Fibroblast of lung (primary cell): Measurements from ENCODE around the gene CKS2. TPM values are rescaled to one million over a fixed set of nuclear protein-coding genes. Genes with fewer than 3 reads are reported as not detected.
A peak's percentile ranks its signal among the peaks of the same experiment; 100 is the strongest.

Source experiments
- DNase-seq, 2 donors: peaks; one replicate each; pipeline versions ENCODE4 v3.0.0 to v3.0.0-alpha.2; 2010; ENCODE audit warnings: low read depth in 2 of 2
- H2AFZ ChIP-seq: 2 replicates; pipeline ENCODE4 v1.5.1; 2012; ENCODE audit warnings: low read length, control low read depth, inconsistent platforms
- H3K27ac ChIP-seq: 2 replicates; pipeline ENCODE4 v1.5.1; 2011; ENCODE audit warnings: low read length, control low read depth; ENCODE audit not compliant: insufficient read depth
- H3K27me3 ChIP-seq: 2 replicates; pipeline ENCODE4 v1.5.1; 2011; ENCODE audit warnings: mild to moderate bottlenecking, low read length; ENCODE audit not compliant: control insufficient read depth, insufficient read depth
- H3K36me3 ChIP-seq: 2 replicates; pipeline ENCODE4 v1.5.1; 2011; ENCODE audit warnings: low read length; ENCODE audit not compliant: control insufficient read depth, insufficient read depth
- H3K4me1 ChIP-seq: 2 replicates; pipeline ENCODE4 v1.5.1; 2011; ENCODE audit warnings: low read length; ENCODE audit not compliant: control insufficient read depth, insufficient read depth; ENCODE audit errors: extremely low read depth
- H3K4me2 ChIP-seq: 2 replicates; pipeline ENCODE4 v1.5.1; 2011; ENCODE audit warnings: low read length, control low read depth; ENCODE audit not compliant: insufficient read depth; ENCODE audit errors: extremely low read depth
- H3K4me3 ChIP-seq, 4 experiments: fragments of 200-600 bp in 1 of 4; sonication (generic) in 1 of 4; replicated peaks in 1 of 4; 2 replicates each; pipeline ENCODE4 v1.5.1; 2011 to 2016; ENCODE audit warnings: low read length in 4 of 4, low read depth in 3 of 4, mild to moderate bottlenecking in 3 of 4, control low read depth in 2 of 4, inconsistent platforms in 1 of 4, mixed read lengths in 1 of 4; ENCODE audit not compliant: insufficient read depth in 1 of 4; ENCODE audit errors: control extremely low read depth in 1 of 4
- H3K79me2 ChIP-seq: 2 replicates; pipeline ENCODE4 v1.5.1; 2012; ENCODE audit warnings: mild to moderate bottlenecking, low read length, inconsistent platforms; ENCODE audit not compliant: control insufficient read depth, insufficient read depth
- H3K9ac ChIP-seq: 2 replicates; pipeline ENCODE4 v1.5.1; 2011; ENCODE audit warnings: mild to moderate bottlenecking, low read length, control low read depth; ENCODE audit not compliant: insufficient read depth
- H3K9me3 ChIP-seq: 2 replicates; pipeline ENCODE4 v1.5.1; 2012; ENCODE audit warnings: low read depth, low read length; ENCODE audit not compliant: control insufficient read depth, insufficient read depth
- H4K20me1 ChIP-seq: 2 replicates; pipeline ENCODE4 v1.5.1; 2011; ENCODE audit warnings: low read length; ENCODE audit not compliant: control insufficient read depth, insufficient read depth; ENCODE audit errors: extremely low read depth
- EZH2 ChIP-seq: IDR thresholded peaks from 2 replicates; pipeline ENCODE4 v1.5.1; 2012; ENCODE audit warnings: low read length, control low read depth, mild to moderate bottlenecking; ENCODE audit errors: missing control alignments
- polyA plus RNA-seq, 2 donors: library from polyadenylated mRNA; depleted of rRNA in 1 of 2; stranded (reverse) in 1 of 2; unstranded in 1 of 2; fragments of >200 nt; gene quantifications; 2 replicates each; pipeline ENCODE4 v1.2.1, GENCODE V29; 2011 to 2012; ENCODE audit warnings: missing spikeins in 1 of 2
- total RNA-seq: library from RNA; depleted of rRNA; stranded (reverse); fragments of >200 nt; gene quantifications from 2 replicates; pipeline ENCODE4 v1.2.1, GENCODE V29; 2014
- TF ChIP-seq, protein P1 (sequence below), 2 donors: IDR thresholded peaks in 1 of 2; conservative IDR thresholded peaks in 1 of 2; 1 replicate in 1 of 2; 2 replicates in 1 of 2; pipeline ENCODE4 v1.5.1; 2011 to 2012; ENCODE audit warnings: low read length in 2 of 2, control low read depth in 1 of 2, inconsistent platforms in 1 of 2, low read depth in 1 of 2, mild to moderate bottlenecking in 1 of 2

CKS2 gene
- total and polyA plus RNA-seq, 2 donors (not counting 1 experiment from before 2014, with no cell fraction given): 69.7 to 101 TPM

DNA sequence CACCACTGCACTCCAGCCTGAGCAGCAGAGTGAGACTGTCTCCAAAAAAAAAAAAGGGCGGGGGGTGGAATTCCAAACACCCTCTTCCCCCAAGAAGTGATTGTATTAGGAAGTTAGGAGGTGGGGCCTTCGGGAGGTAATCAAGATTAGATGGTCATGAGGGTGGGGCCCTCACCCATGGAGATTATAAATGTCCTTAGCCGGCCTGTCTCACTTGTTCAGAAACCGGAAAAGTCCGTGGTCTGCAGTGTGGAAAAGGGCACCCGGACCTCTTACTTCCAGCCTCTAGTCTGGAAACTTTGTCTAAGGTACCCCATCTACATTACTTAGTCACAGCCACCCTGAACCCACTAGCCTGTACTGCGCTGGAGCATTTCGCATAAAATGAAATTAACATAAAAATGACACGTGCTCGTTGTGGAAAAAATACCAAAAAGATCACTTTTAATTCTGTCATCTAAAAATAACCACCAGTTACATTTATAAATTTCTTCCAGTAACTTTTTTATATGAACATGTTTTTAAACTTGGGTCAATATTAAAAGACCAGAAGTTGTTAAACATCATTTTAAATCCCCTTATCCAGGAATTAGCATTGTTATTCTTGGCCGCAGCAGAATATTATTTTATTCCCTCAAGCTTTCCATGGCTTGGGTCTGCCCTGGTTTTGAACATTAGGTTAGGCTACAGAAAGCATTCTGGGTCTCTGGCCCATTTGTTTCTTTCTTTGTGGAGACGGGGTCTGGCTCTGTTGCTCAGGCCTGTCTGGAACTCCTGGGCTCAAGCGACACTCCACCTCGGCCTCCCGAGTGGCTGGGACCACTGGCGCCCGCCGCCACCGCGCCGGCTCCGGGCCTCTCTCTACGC is 1.2 kb upstream of the CKS2 start:
- H3K9ac ChIP-seq: peak overlapping the region; percentile 98
- peak overlapping the region; percentile 76 for H3K4me2 ChIP-seq
- H4K20me1 ChIP-seq: no peaks in the 10 kb centered on the region
- H3K36me3 ChIP-seq: no peaks in the 10 kb centered on the region
- peak overlapping the region; percentile 60 to 93 (median 70) for H3K4me3 ChIP-seq
- peaks cover 7% of the 10 kb centered on the region for H3K4me1 ChIP-seq
- H3K27ac ChIP-seq: peak overlapping the region; percentile 99
- no peak for TF ChIP-seq EZH2
- TF ChIP-seq, protein P1, sequence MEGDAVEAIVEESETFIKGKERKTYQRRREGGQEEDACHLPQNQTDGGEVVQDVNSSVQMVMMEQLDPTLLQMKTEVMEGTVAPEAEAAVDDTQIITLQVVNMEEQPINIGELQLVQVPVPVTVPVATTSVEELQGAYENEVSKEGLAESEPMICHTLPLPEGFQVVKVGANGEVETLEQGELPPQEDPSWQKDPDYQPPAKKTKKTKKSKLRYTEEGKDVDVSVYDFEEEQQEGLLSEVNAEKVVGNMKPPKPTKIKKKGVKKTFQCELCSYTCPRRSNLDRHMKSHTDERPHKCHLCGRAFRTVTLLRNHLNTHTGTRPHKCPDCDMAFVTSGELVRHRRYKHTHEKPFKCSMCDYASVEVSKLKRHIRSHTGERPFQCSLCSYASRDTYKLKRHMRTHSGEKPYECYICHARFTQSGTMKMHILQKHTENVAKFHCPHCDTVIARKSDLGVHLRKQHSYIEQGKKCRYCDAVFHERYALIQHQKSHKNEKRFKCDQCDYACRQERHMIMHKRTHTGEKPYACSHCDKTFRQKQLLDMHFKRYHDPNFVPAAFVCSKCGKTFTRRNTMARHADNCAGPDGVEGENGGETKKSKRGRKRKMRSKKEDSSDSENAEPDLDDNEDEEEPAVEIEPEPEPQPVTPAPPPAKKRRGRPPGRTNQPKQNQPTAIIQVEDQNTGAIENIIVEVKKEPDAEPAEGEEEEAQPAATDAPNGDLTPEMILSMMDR (conservative IDR thresholded peaks at IDR 0.05 in 1 of 2, IDR thresholded peaks at IDR 0.05 in 1 of 2; ENCODE audit: low read depth in 1 of 2, low read length in 2 of 2): no peak
- no peaks in the 10 kb centered on the region for H3K9me3 ChIP-seq
- no peak overlapping the region for H2AFZ ChIP-seq
- H3K79me2 ChIP-seq: peaks cover 38% of the 10 kb centered on the region
- no peak for DNase-seq
- no peaks in the 10 kb centered on the region for H3K27me3 ChIP-seq

DNA sequence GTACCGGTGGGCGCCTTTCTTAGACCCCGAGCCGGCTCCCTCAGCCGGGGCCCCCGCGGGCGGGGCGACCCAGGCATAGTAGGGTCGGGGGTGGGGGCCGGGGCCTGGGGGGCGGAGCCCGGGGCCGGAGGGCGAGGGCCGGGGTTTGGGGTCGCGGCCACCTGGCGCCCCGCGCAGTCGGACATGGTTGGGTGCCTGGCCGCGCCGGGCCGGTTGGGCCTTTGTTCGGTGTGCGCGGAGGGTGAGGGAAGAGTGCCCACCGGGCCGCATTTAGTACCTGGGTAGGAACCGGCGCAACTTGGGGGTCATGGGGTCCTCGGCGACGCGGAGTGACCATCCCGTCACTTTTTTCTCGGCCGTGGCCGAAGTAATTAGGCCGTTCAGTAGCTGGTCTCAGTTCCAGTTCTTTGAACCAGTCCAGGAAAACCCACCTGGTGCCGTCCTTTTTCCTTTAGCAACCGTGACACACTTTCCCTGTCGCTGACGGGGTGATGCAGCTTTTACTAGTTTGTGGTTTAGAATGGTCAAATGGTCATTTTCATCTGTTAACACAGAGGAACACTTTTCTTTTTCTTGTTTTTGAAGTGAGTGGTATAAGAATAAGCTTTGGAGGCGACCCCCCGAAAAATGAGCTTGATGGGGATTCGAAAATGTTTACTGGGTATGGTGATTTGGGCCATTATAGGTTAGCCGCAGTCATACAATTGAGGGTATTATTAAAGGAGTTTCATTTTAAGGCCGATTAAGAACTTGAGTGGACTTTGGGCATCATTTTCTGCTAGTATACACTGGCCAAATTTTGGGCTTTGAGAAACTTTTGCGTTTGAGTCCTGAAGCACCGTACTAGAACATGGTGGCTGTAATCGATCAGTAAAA is 589 bp downstream of the CKS2 start:
- Histone ChIP-seq H3K4me2 (peak overlapping the region; percentile 92), H2AFZ (no peak overlapping the region), H4K20me1 (no peaks in the 10 kb centered on the region), H3K9ac (peak overlapping the region; percentile 82), H3K36me3 (no peaks in the 10 kb centered on the region), H3K79me2 (peaks cover 55% of the 10 kb centered on the region), H3K27me3 (no peaks in the 10 kb centered on the region), H3K4me3 (peak overlapping the region; percentile 84 to 97 (median 88)), H3K9me3 (no peaks in the 10 kb centered on the region), H3K4me1 (peaks cover 8% of the 10 kb centered on the region), H3K27ac (peak overlapping the region; percentile 94)
- DNase-seq: no peak
- TF ChIP-seq, protein P1 (conservative IDR thresholded peaks at IDR 0.05 in 1 of 2, IDR thresholded peaks at IDR 0.05 in 1 of 2; ENCODE audit: low read depth in 1 of 2, low read length in 2 of 2): no peak
- TF ChIP-seq EZH2: no peak

- Histone ChIP-seq H3K36me3 (no peaks in the 10 kb centered on the region), H3K4me2 (peak overlapping the region; percentile 92), H3K4me3 (peak overlapping the region; percentile 84 to 97 (median 88)), H3K79me2 (peaks cover 62% of the 10 kb centered on the region), H3K27ac (peak overlapping the region; percentile 94), H3K9ac (peak overlapping the region; percentile 82), H3K4me1 (peaks cover 9% of the 10 kb centered on the region), H2AFZ (peak overlapping the region; percentile 63), H3K27me3 (no peaks in the 10 kb centered on the region), H3K9me3 (no peaks in the 10 kb centered on the region), H4K20me1 (no peaks in the 10 kb centered on the region)
- DNase-seq: peak in 1 of 2 donors; percentile 40
- TF ChIP-seq EZH2: no peak
- TF ChIP-seq, protein P1 (conservative IDR thresholded peaks at IDR 0.05 in 1 of 2, IDR thresholded peaks at IDR 0.05 in 1 of 2; ENCODE audit: low read depth in 1 of 2, low read length in 2 of 2): no peak
Observed at GRCh38 chr9:89312222-89312571, 1.2 kb downstream of the CKS2 start.
